WTC11 (cell line): ENCODE measurements around the gene VILL. TPM values are rescaled to one million over a fixed set of nuclear protein-coding genes. Genes with fewer than 3 reads are reported as not detected.

Source experiments
- ATF1 ChIP-seq: sonication (generic); formaldehyde crosslinking; IDR thresholded peaks from 2 replicates; pipeline ENCODE4 v1.8.1; 2023; ENCODE audit warnings: mild to moderate bottlenecking, moderate library complexity, missing genetic modification reagents
- E2F1 ChIP-seq: sonication (generic); formaldehyde crosslinking; IDR thresholded peaks from 2 replicates; pipeline ENCODE4 v1.8.0; 2022; ENCODE audit warnings: mild to moderate bottlenecking, missing genetic modification reagents
- FOXK1 ChIP-seq: sonication (generic); formaldehyde crosslinking; IDR thresholded peaks from 2 replicates; pipeline ENCODE4 v1.8.0; 2022; ENCODE audit warnings: mild to moderate bottlenecking, moderate library complexity, missing genetic modification reagents
- GABPB1 ChIP-seq: sonication (generic); formaldehyde crosslinking; IDR thresholded peaks from 2 replicates; pipeline ENCODE4 v1.8.1; 2023; ENCODE audit warnings: mild to moderate bottlenecking, missing genetic modification reagents
- GRHL2 ChIP-seq: fragments of 250-450 bp; sonication (Bioruptor Pico); IDR thresholded peaks from 2 replicates; pipeline ENCODE4 v1.8.0; 2022; ENCODE audit warnings: mild to moderate bottlenecking, moderate library complexity; ENCODE audit not compliant: insufficient replicate concordance, severe bottlenecking
- IRF1 ChIP-seq: sonication (generic); formaldehyde crosslinking; IDR thresholded peaks from 2 replicates; pipeline ENCODE4 v1.8.0; 2023; ENCODE audit warnings: missing genetic modification reagents
- IRF2 ChIP-seq: sonication (generic); formaldehyde crosslinking; IDR thresholded peaks from 2 replicates; pipeline ENCODE4 v1.8.0; 2022; ENCODE audit warnings: low read depth, missing genetic modification reagents, borderline replicate concordance
- JAZF1 ChIP-seq: fragments of 250-450 bp; sonication (Bioruptor Pico); IDR thresholded peaks from 2 replicates; pipeline ENCODE4 v1.9.0; 2021; ENCODE audit warnings: moderate library complexity, mild to moderate bottlenecking, inconsistent platforms
- MYBL2 ChIP-seq: sonication (generic); formaldehyde crosslinking; IDR thresholded peaks from 2 replicates; pipeline ENCODE4 v1.8.1; 2023; ENCODE audit warnings: mild to moderate bottlenecking, moderate library complexity, missing genetic modification reagents
- NFE2L1 ChIP-seq: sonication (generic); formaldehyde crosslinking; IDR thresholded peaks from 2 replicates; pipeline ENCODE4 v1.8.1; 2023; ENCODE audit warnings: missing genetic modification reagents
- OVOL2 ChIP-seq: fragments of 250-450 bp; sonication (Bioruptor Pico); IDR thresholded peaks from 2 replicates; pipeline ENCODE4 v1.9.0; 2021; ENCODE audit warnings: mild to moderate bottlenecking, borderline replicate concordance
- PREB ChIP-seq: sonication (generic); formaldehyde crosslinking; IDR thresholded peaks from 2 replicates; pipeline ENCODE4 v1.8.1; 2022; ENCODE audit warnings: mild to moderate bottlenecking, missing genetic modification reagents, moderate library complexity, borderline replicate concordance
- STAT6 ChIP-seq: sonication (generic); formaldehyde crosslinking; conservative IDR thresholded peaks from 2 replicates; pipeline ENCODE4 v1.8.1; 2023; ENCODE audit warnings: mild to moderate bottlenecking, low read depth, missing genetic modification reagents, moderate library complexity
- TEAD1 ChIP-seq: sonication (generic); formaldehyde crosslinking; IDR thresholded peaks from 2 replicates; pipeline ENCODE4 v1.8.0; 2022; ENCODE audit warnings: mild to moderate bottlenecking, missing genetic modification reagents
- ZNF219 ChIP-seq: sonication (generic); formaldehyde crosslinking; IDR thresholded peaks from 2 replicates; pipeline ENCODE4 v1.8.0; 2023; ENCODE audit warnings: missing genetic modification reagents, mild to moderate bottlenecking, borderline replicate concordance
- ZNF232 ChIP-seq: sonication (generic); formaldehyde crosslinking; IDR thresholded peaks from 2 replicates; pipeline ENCODE4 v1.8.0; 2022; ENCODE audit warnings: mild to moderate bottlenecking, missing genetic modification reagents
- ZNF263 ChIP-seq: sonication (generic); formaldehyde crosslinking; IDR thresholded peaks from 2 replicates; pipeline ENCODE4 v1.8.1; 2022; ENCODE audit warnings: low read depth, mild to moderate bottlenecking, moderate library complexity, missing genetic modification reagents
- ZNF425 ChIP-seq: fragments of 250-450 bp; sonication (Bioruptor Pico); conservative IDR thresholded peaks from 2 replicates; pipeline ENCODE4 v1.9.0; 2021; ENCODE audit warnings: mild to moderate bottlenecking
- total RNA-seq: library from RNA; stranded (reverse); gene quantifications from 3 replicates; pipeline ENCODE4 v1.2.3, GENCODE V29; 2021
- TF ChIP-seq, protein P1 (sequence below): sonication (generic); formaldehyde crosslinking; IDR thresholded peaks from 2 replicates; pipeline ENCODE4 v1.8.1; 2023; ENCODE audit warnings: mild to moderate bottlenecking, missing genetic modification reagents
- TF ChIP-seq, protein P2 (sequence below): sonication (generic); formaldehyde crosslinking; IDR thresholded peaks from 2 replicates; pipeline ENCODE4 v1.8.1; 2022; ENCODE audit warnings: mild to moderate bottlenecking, moderate library complexity, missing genetic modification reagents
- TF ChIP-seq, protein P3 (sequence below): sonication (generic); formaldehyde crosslinking; IDR thresholded peaks from 2 replicates; pipeline ENCODE4 v1.8.1; 2023; ENCODE audit warnings: mild to moderate bottlenecking, missing genetic modification reagents
- TF ChIP-seq, protein P4 (sequence below): fragments of 200-600 bp; IDR thresholded peaks from 2 replicates; pipeline ENCODE4 v1.8.0; 2022; ENCODE audit warnings: antibody characterized with exemption

Gene VILL
- total RNA-seq, 1 experiment from 2014 or later = 4.7 TPM

GRCh38 chr3:37993820-37994638 lies 3.4 kb downstream of the VILL start (continued):
- TF ChIP-seq TEAD1 (peak; percentile 36; the same call in 1 of the 2 replicates), E2F1 (peak; percentile 46; the same call in 1 of the 2 replicates), GABPB1 (CRISPR knock-in tag) (no peak), FOXK1 (CRISPR knock-in tag) (peak; percentile 65; the same call in 1 of the 2 replicates), STAT6 (no peak), ZNF232 (CRISPR knock-in tag) (no peak), JAZF1 (no peak), ZNF425 (CRISPR knock-in tag) (no peak), GRHL2 (no peak), OVOL2 (no peak), PREB (no peak), IRF1 (CRISPR knock-in tag) (no peak), MYBL2 (CRISPR knock-in tag) (no peak), ZNF219 (CRISPR knock-in tag) (no peak), ATF1 (CRISPR knock-in tag) (no peak), ZNF263 (CRISPR knock-in tag) (no peak), NFE2L1 (CRISPR knock-in tag) (no peak), IRF2 (CRISPR knock-in tag) (no peak)
- TF ChIP-seq, protein P1, sequence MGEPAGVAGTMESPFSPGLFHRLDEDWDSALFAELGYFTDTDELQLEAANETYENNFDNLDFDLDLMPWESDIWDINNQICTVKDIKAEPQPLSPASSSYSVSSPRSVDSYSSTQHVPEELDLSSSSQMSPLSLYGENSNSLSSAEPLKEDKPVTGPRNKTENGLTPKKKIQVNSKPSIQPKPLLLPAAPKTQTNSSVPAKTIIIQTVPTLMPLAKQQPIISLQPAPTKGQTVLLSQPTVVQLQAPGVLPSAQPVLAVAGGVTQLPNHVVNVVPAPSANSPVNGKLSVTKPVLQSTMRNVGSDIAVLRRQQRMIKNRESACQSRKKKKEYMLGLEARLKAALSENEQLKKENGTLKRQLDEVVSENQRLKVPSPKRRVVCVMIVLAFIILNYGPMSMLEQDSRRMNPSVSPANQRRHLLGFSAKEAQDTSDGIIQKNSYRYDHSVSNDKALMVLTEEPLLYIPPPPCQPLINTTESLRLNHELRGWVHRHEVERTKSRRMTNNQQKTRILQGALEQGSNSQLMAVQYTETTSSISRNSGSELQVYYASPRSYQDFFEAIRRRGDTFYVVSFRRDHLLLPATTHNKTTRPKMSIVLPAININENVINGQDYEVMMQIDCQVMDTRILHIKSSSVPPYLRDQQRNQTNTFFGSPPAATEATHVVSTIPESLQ (CRISPR knock-in tag) = no peak
- TF ChIP-seq, protein P2, sequence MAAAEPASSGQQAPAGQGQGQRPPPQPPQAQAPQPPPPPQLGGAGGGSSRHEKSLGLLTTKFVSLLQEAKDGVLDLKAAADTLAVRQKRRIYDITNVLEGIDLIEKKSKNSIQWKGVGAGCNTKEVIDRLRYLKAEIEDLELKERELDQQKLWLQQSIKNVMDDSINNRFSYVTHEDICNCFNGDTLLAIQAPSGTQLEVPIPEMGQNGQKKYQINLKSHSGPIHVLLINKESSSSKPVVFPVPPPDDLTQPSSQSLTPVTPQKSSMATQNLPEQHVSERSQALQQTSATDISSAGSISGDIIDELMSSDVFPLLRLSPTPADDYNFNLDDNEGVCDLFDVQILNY (CRISPR knock-in tag) = no peak
- TF ChIP-seq, protein P3, sequence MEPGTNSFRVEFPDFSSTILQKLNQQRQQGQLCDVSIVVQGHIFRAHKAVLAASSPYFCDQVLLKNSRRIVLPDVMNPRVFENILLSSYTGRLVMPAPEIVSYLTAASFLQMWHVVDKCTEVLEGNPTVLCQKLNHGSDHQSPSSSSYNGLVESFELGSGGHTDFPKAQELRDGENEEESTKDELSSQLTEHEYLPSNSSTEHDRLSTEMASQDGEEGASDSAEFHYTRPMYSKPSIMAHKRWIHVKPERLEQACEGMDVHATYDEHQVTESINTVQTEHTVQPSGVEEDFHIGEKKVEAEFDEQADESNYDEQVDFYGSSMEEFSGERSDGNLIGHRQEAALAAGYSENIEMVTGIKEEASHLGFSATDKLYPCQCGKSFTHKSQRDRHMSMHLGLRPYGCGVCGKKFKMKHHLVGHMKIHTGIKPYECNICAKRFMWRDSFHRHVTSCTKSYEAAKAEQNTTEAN (CRISPR knock-in tag) = no peak
- TF ChIP-seq, protein P4, sequence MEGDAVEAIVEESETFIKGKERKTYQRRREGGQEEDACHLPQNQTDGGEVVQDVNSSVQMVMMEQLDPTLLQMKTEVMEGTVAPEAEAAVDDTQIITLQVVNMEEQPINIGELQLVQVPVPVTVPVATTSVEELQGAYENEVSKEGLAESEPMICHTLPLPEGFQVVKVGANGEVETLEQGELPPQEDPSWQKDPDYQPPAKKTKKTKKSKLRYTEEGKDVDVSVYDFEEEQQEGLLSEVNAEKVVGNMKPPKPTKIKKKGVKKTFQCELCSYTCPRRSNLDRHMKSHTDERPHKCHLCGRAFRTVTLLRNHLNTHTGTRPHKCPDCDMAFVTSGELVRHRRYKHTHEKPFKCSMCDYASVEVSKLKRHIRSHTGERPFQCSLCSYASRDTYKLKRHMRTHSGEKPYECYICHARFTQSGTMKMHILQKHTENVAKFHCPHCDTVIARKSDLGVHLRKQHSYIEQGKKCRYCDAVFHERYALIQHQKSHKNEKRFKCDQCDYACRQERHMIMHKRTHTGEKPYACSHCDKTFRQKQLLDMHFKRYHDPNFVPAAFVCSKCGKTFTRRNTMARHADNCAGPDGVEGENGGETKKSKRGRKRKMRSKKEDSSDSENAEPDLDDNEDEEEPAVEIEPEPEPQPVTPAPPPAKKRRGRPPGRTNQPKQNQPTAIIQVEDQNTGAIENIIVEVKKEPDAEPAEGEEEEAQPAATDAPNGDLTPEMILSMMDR = no peak
